BLaER1 (cell line): ENCODE results near the gene BUB3.
"Not testable (repeated sequence)": the region's sequence is repeated elsewhere in the genome, so short reads cannot be mapped to it uniquely, and the experiment has no call there.

Source experiments
- H3K27ac ChIP-seq: shearing (Covaris generic); formaldehyde crosslinking; 2 replicates; pipeline ENCODE4 v1.8.1; 2022
- H3K27me3 ChIP-seq: shearing (Covaris generic); formaldehyde crosslinking; 2 replicates; pipeline ENCODE4 v1.8.1; 2022
- H3K36me3 ChIP-seq: shearing (Covaris generic); formaldehyde crosslinking; 2 replicates; pipeline ENCODE4 v1.8.1; 2022
- H3K4me1 ChIP-seq: shearing (Covaris generic); formaldehyde crosslinking; 2 replicates; pipeline ENCODE4 v1.8.1; 2022
- H3K4me2 ChIP-seq: shearing (Covaris generic); formaldehyde crosslinking; 2 replicates; pipeline ENCODE4 v1.8.1; 2022
- H3K4me3 ChIP-seq: shearing (Covaris generic); formaldehyde crosslinking; 2 replicates; pipeline ENCODE4 v1.8.1; 2022
- H3K9ac ChIP-seq: shearing (Covaris generic); formaldehyde crosslinking; 2 replicates; pipeline ENCODE4 v1.8.1; 2022
- H3K9me3 ChIP-seq: shearing (Covaris generic); formaldehyde crosslinking; 2 replicates; pipeline ENCODE4 v1.8.1; 2022
- H4K20me1 ChIP-seq: shearing (Covaris generic); formaldehyde crosslinking; 2 replicates; pipeline ENCODE4 v1.8.1; 2022
- Cebpa-rat ChIP-seq: shearing (Covaris generic); IDR thresholded peaks from 2 replicates; pipeline ENCODE4 v1.8.1; 2022

Gene BUB3

GRCh38 chr10:123170961-123171360, 16.8 kb downstream of the BUB3 start:
- Histone ChIP-seq H3K4me3 (no peak overlapping the region), H3K36me3 (peaks cover 96% of the 10 kb centered on the region), H4K20me1 (peaks cover 79% of the 10 kb centered on the region)

GRCh38 chr10:123171616-123172015, 17.4 kb downstream of the BUB3 start:
- Histone ChIP-seq H4K20me1 (peaks cover 72% of the 10 kb centered on the region), H3K9me3 (peaks cover 22% of the 10 kb centered on the region), H3K36me3 (peaks cover 96% of the 10 kb centered on the region)
- H3K27me3 ChIP-seq, H3K9ac ChIP-seq, H3K4me2 ChIP-seq, H3K27ac ChIP-seq, H3K4me1 ChIP-seq, H3K4me3 ChIP-seq: not testable (repeated sequence)

More at GRCh38 chr10:123170961-123171360, 16.8 kb downstream of the BUB3 start:
- no peak for TF ChIP-seq Cebpa-rat
- H3K4me2 ChIP-seq: no peak overlapping the region
- no peak overlapping the region for H3K27ac ChIP-seq
- H3K9me3 ChIP-seq: peaks cover 16% of the 10 kb centered on the region
- no peak overlapping the region for H3K9ac ChIP-seq
- no peaks in the 10 kb centered on the region for H3K4me1 ChIP-seq
- H3K27me3 ChIP-seq: no peaks in the 10 kb centered on the region; the same call in 1 of the 2 replicates

GRCh38 chr10:123175389-123176387, 21.5 kb downstream of the BUB3 start:
- peaks cover 92% of the 10 kb centered on the region for H3K36me3 ChIP-seq
- peaks cover 37% of the 10 kb centered on the region for H3K9me3 ChIP-seq
- peaks cover 34% of the 10 kb centered on the region; the same call in 1 of the 2 replicates for H4K20me1 ChIP-seq
- H3K9ac ChIP-seq: no peak overlapping the region
- H3K4me3 ChIP-seq: no peak overlapping the region
- no peaks in the 10 kb centered on the region for H3K4me1 ChIP-seq
- H3K4me2 ChIP-seq: no peak overlapping the region
- no peaks in the 10 kb centered on the region for H3K27me3 ChIP-seq
- no peak for TF ChIP-seq Cebpa-rat
- no peak overlapping the region for H3K27ac ChIP-seq

GRCh38 chr10:123178390-123178789, 24.2 kb downstream of the BUB3 start:
- H3K36me3 ChIP-seq: peaks cover 88% of the 10 kb centered on the region
- not testable (repeated sequence) for H3K4me1 ChIP-seq, H3K27ac ChIP-seq, H4K20me1 ChIP-seq, H3K9ac ChIP-seq, H3K27me3 ChIP-seq, H3K4me3 ChIP-seq, H3K4me2 ChIP-seq
- peaks cover 61% of the 10 kb centered on the region for H3K9me3 ChIP-seq

- Histone ChIP-seq H3K4me2 (no peak overlapping the region), H3K4me3 (no peak overlapping the region), H4K20me1 (peaks cover 5% of the 10 kb centered on the region; the same call in 1 of the 2 replicates), H3K27me3 (no peaks in the 10 kb centered on the region), H3K4me1 (no peaks in the 10 kb centered on the region), H3K9ac (no peak overlapping the region), H3K9me3 (peaks cover 70% of the 10 kb centered on the region), H3K27ac (no peak overlapping the region), H3K36me3 (peaks cover 87% of the 10 kb centered on the region)
- TF ChIP-seq Cebpa-rat: no peak
These were observed 26.2 kb downstream of the BUB3 start for GRCh38 chr10:123180101-123181090.

- H4K20me1 ChIP-seq: no peaks in the 10 kb centered on the region; the same call in 1 of the 2 replicates
- no peak overlapping the region for H3K27ac ChIP-seq
- H3K9ac ChIP-seq: no peak overlapping the region
- H3K4me3 ChIP-seq: no peak overlapping the region
- no peaks in the 10 kb centered on the region for H3K4me1 ChIP-seq
- no peak for TF ChIP-seq Cebpa-rat
- no peak overlapping the region for H3K4me2 ChIP-seq
- H3K9me3 ChIP-seq: peaks cover 56% of the 10 kb centered on the region
- peaks cover 84% of the 10 kb centered on the region for H3K36me3 ChIP-seq
- H3K27me3 ChIP-seq: no peaks in the 10 kb centered on the region
These were observed 29.5 kb downstream of the BUB3 start for GRCh38 chr10:123183724-123184123.

- H3K36me3 ChIP-seq: peaks cover 92% of the 10 kb centered on the region
- H4K20me1 ChIP-seq: no peaks in the 10 kb centered on the region; the same call in 1 of the 2 replicates
- H3K27me3 ChIP-seq: no peaks in the 10 kb centered on the region
- H3K4me2 ChIP-seq: no peak overlapping the region
- peaks cover 38% of the 10 kb centered on the region for H3K9me3 ChIP-seq
- no peak overlapping the region for H3K4me3 ChIP-seq
- no peak for TF ChIP-seq Cebpa-rat
- no peak overlapping the region for H3K27ac ChIP-seq
- H3K9ac ChIP-seq: no peak overlapping the region
- no peaks in the 10 kb centered on the region for H3K4me1 ChIP-seq
These were observed 33.6 kb downstream of the BUB3 start for GRCh38 chr10:123187781-123188180.

GRCh38 chr10:123191886-123192285, 37.7 kb downstream of the BUB3 start:
- H4K20me1 ChIP-seq: no peaks in the 10 kb centered on the region; the same call in 1 of the 2 replicates
- no peak overlapping the region for H3K4me2 ChIP-seq
- H3K9me3 ChIP-seq: no peaks in the 10 kb centered on the region
- H3K36me3 ChIP-seq: peaks cover 90% of the 10 kb centered on the region
- no peaks in the 10 kb centered on the region for H3K4me1 ChIP-seq
- H3K4me3 ChIP-seq: no peak overlapping the region
- no peaks in the 10 kb centered on the region for H3K27me3 ChIP-seq
- TF ChIP-seq Cebpa-rat: no peak
- no peak overlapping the region for H3K9ac ChIP-seq
- H3K27ac ChIP-seq: no peak overlapping the region

GRCh38 chr10:123194056-123194455, 39.9 kb downstream of the BUB3 start:
- Histone ChIP-seq H3K9me3 (peaks cover 7% of the 10 kb centered on the region; the same call in 1 of the 2 replicates), H3K4me3 (no peak overlapping the region), H3K27me3 (no peaks in the 10 kb centered on the region)

More at GRCh38 chr10:123194056-123194455, 39.9 kb downstream of the BUB3 start:
- H3K36me3 ChIP-seq: peaks cover 92% of the 10 kb centered on the region
- H3K9ac ChIP-seq: no peak overlapping the region
- H3K4me2 ChIP-seq: no peak overlapping the region
- H3K27ac ChIP-seq: no peak overlapping the region
- no peaks in the 10 kb centered on the region for H3K4me1 ChIP-seq
- TF ChIP-seq Cebpa-rat: no peak
- no peaks in the 10 kb centered on the region; the same call in 1 of the 2 replicates for H4K20me1 ChIP-seq
